Measurements from ENCODE around the gene GAS2L2.

GAS2L2 gene

DNA sequence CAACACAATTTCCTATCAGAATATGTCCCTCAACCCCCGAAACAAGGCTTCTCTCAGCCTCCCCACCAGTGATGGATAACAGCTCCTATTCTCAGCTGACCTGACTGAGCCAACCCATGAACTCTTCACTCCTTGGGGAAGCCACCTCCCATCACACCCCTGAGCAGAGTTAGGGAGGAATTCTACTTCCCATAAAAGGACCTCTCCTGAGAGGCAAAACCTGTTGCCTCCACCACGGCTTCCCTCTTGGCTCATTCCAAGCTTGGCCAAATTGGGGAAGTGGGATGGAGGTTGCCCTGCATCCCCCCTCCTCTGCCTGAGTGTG, 27.3 kb downstream of the GAS2L2 start:
- Histone ChIP-seq H2AFZ (ENCODE audit: low read depth, low read length) (no peak overlapping the region), H3K27me3 (ENCODE audit: insufficient read depth, low read length) (no peaks in the 10 kb centered on the region), H3K9me3 (ENCODE audit: low read length) (no peaks in the 10 kb centered on the region), H3K4me3 (ENCODE audit: low read length) (no peak overlapping the region), H3K4me1 (ENCODE audit: insufficient read depth, low read length) (peaks cover 4% of the 10 kb centered on the region), H3K36me3 (ENCODE audit: insufficient read depth, low read length) (peaks cover 40% of the 10 kb centered on the region)

DNA sequence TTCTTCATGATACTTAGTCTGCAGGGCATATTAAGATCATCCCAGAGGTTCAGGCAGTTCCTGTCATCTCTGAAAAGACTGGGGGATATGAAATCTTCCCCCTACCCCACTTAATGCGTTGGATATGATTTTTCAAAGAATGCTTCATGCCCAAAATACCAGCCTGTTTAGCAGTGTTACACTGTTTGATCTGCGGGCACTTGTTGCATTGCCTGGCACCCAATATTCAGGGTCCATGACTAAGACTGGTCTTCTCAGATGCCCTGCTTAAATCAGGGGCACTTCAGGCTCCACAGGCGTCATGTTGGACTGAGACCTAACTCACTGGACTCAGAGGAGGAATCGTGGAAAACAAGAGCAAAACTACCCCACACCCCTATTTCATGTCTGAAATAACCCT, 28.0 kb downstream of the GAS2L2 start:
- no peak overlapping the region for H3K4me3 ChIP-seq (ENCODE audit: low read length)
- no peak overlapping the region for H2AFZ ChIP-seq (ENCODE audit: low read depth, low read length)
- H3K4me1 ChIP-seq (ENCODE audit: insufficient read depth, low read length) = peaks cover 3% of the 10 kb centered on the region
- H3K9me3 ChIP-seq (ENCODE audit: low read length) = no peaks in the 10 kb centered on the region
- H3K27me3 ChIP-seq (ENCODE audit: insufficient read depth, low read length) = no peaks in the 10 kb centered on the region
- H3K36me3 ChIP-seq (ENCODE audit: insufficient read depth, low read length) = peaks cover 40% of the 10 kb centered on the region

DNA sequence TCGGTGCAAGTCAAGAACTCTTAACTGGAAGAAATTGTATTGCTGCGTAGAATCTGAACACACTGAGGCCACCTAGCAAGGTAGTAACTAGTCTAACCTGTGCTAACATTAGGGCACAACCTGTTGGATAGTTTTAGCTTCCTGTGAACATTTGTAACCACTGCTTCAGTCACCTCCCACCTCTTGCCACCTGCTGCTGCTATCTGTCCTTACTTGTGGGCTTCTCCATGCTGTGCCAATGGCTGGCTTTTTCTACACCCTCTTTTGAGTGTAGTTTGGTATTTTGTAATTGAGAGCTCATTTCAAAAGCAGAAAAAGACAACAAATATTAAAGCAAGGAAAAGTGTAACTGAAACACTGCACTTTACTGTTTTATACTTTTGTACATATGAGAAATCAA, 29.3 kb downstream of the GAS2L2 start:
- peaks cover 45% of the 10 kb centered on the region for H3K36me3 ChIP-seq (ENCODE audit: insufficient read depth, low read length)
- no peak overlapping the region for H3K4me3 ChIP-seq (ENCODE audit: low read length)
- H3K9me3 ChIP-seq (ENCODE audit: low read length) = no peaks in the 10 kb centered on the region
- H3K4me1 ChIP-seq (ENCODE audit: insufficient read depth, low read length) = no peaks in the 10 kb centered on the region
- no peak overlapping the region for H2AFZ ChIP-seq (ENCODE audit: low read depth, low read length)
- no peaks in the 10 kb centered on the region for H3K27me3 ChIP-seq (ENCODE audit: insufficient read depth, low read length)

DNA sequence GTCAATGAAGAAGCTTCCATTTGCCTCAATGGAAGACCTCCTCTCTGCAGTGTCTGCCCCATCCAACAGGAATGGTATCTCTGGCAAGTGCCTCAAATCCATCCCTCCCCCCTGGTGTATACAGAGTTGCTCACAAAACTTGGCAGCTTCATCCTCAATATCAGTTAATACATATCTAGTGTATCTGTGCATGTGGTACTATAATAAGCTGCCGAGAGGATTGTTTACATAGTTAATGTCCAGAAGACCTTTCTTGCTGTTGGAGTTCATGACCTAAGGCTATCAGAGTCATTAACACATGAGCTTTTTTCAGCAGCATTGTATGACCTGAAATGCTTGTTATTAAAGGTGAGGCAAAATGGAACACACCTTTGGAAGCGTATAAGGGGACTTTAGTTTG, 35.6 kb downstream of the GAS2L2 start:
- Histone ChIP-seq H2AFZ (ENCODE audit: low read depth, low read length) (no peak overlapping the region), H3K4me3 (ENCODE audit: low read length) (no peak overlapping the region), H3K36me3 (ENCODE audit: insufficient read depth, low read length) (peaks cover 21% of the 10 kb centered on the region), H3K4me1 (ENCODE audit: insufficient read depth, low read length) (peaks cover 35% of the 10 kb centered on the region), H3K9me3 (ENCODE audit: low read length) (no peaks in the 10 kb centered on the region), H3K27me3 (ENCODE audit: insufficient read depth, low read length) (no peaks in the 10 kb centered on the region)

DNA sequence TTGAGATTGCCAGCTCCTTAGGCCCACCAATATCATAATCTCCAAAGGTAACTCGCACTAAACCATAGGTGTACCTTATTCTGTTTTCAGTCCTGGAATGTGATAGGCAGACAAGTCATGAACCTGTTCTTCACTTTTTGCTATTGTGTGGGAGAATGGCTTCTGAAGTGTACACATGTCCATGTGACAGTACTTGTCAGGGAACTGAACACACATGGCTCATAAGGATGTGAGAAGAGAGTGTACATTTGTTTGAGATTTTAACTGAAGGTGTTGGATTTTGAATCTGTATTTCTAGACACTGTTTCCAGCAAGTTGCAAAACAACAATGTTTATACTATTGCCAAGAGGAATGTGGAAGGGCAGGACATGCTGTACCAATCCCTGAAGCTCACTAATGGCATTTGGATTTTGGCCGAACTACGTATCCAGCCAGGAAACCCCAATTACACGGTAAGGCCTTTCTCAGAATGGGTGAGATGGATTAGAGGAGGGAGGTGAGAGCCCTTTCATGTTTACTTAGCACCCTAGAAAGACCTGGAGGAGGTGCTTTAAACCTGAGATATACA, 36.1 kb downstream of the GAS2L2 start:
- H3K36me3 ChIP-seq (ENCODE audit: insufficient read depth, low read length) = peaks cover 21% of the 10 kb centered on the region
- H2AFZ ChIP-seq (ENCODE audit: low read depth, low read length) = no peak overlapping the region
- no peaks in the 10 kb centered on the region for H3K27me3 ChIP-seq (ENCODE audit: insufficient read depth, low read length)
- H3K4me1 ChIP-seq (ENCODE audit: insufficient read depth, low read length) = peaks cover 35% of the 10 kb centered on the region
- no peaks in the 10 kb centered on the region for H3K9me3 ChIP-seq (ENCODE audit: low read length)
- no peak overlapping the region for H3K4me3 ChIP-seq (ENCODE audit: low read length)

DNA sequence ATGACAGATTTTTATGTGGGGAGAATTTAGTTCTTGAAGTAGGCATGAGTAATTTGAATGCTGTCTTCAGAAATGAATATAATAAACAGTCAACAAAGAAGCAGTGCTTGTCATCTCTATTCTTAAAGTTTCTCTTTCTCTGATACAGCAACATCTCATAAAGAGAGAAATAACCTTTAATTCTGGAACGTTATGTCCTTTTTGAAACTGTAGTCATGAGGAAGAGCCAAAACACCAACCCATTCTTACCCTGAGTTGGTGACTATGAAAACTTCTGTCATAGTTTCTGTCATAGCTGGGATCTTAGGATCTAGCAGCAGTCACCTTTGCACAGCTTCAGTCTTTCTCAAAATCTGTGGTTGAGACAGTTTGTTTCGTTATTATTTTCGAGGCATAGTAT, 36.9 kb downstream of the GAS2L2 start:
- no peaks in the 10 kb centered on the region for H3K27me3 ChIP-seq (ENCODE audit: insufficient read depth, low read length)
- no peaks in the 10 kb centered on the region for H3K9me3 ChIP-seq (ENCODE audit: low read length)
- H3K4me1 ChIP-seq (ENCODE audit: insufficient read depth, low read length) = peaks cover 35% of the 10 kb centered on the region
- peaks cover 22% of the 10 kb centered on the region for H3K36me3 ChIP-seq (ENCODE audit: insufficient read depth, low read length)
- no peak overlapping the region for H3K4me3 ChIP-seq (ENCODE audit: low read length)
- H2AFZ ChIP-seq (ENCODE audit: low read depth, low read length) = no peak overlapping the region

DNA sequence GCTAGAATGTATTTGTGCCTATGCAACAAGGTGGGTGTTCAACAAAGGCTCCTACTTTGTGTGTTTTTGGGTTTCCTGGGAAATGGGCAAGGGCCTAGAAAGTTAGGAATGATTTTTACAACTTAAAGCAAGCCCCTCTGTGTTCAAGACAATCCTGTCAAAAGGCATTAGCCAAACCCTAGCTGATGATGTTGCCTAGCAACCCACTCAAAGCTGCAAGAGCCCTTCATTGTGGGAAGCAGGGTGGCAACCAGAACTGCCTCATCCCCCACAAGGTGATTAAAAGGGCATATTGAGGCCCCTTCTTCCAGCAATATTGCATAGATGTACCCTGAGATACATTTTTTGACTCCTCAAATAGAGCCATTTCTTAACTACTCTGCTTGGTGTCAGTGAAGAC, 37.6 kb downstream of the GAS2L2 start:
- Histone ChIP-seq H3K9me3 (ENCODE audit: low read length) (no peaks in the 10 kb centered on the region), H3K4me1 (ENCODE audit: insufficient read depth, low read length) (peaks cover 35% of the 10 kb centered on the region), H3K36me3 (ENCODE audit: insufficient read depth, low read length) (peaks cover 30% of the 10 kb centered on the region), H3K27me3 (ENCODE audit: insufficient read depth, low read length) (no peaks in the 10 kb centered on the region), H3K4me3 (ENCODE audit: low read length) (no peak overlapping the region), H2AFZ (ENCODE audit: low read depth, low read length) (no peak overlapping the region)

DNA sequence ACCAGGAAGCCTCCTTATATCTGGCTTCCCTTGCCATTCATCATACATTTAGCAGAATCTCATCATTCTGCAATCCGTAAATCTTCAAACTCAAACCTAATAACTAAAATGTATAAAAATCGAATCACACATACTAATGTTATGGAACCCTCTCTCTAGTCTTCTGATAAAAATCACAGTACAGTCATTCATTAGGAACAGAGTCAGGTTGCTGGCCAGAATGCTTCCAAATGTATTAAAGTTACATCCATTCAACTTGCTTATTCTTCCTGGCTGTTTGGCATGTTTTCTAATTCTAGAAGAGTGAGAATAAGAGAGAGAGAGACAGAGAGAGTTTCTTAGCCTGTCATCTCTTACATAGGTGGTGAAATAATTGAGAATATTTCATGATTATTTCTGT, 38.1 kb downstream of the GAS2L2 start:
- peaks cover 35% of the 10 kb centered on the region for H3K4me1 ChIP-seq (ENCODE audit: insufficient read depth, low read length)
- no peaks in the 10 kb centered on the region for H3K27me3 ChIP-seq (ENCODE audit: insufficient read depth, low read length)
- H3K4me3 ChIP-seq (ENCODE audit: low read length) = no peak overlapping the region
- no peak overlapping the region for H2AFZ ChIP-seq (ENCODE audit: low read depth, low read length)
- no peaks in the 10 kb centered on the region for H3K9me3 ChIP-seq (ENCODE audit: low read length)
- peaks cover 33% of the 10 kb centered on the region for H3K36me3 ChIP-seq (ENCODE audit: insufficient read depth, low read length)

DNA sequence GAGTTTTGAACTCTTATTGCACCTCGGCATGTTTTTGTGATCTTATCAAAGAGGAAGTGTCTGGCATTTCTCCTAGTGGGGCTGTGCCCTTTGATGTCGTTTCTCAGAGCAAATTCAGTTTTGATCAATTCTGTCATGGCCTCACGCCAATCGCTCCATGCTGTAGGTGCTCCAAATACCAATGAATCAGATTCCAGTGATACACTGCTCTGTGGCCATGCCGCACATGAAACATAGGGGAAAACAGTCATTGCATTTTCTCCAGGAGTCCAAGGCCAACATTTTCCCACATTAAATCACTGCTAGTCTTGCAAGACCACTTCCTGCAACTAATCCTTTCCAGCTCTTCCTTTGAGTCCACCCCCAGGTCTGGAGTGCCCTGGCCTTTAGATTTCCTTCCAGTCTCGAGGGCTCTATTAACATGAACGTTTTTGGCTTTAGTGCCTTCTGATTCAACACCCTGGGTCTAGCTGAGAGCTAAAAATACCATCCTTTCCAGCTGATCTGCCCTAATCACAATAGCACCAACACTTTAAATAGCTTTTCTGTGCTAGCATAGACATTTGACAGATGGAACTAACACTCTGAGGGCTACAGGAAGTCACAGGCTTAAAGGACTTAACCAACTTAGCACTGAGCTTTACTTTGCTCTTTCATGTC, 39.8 kb downstream of the GAS2L2 start:
- H3K36me3 ChIP-seq (ENCODE audit: insufficient read depth, low read length) = peaks cover 41% of the 10 kb centered on the region
- no peaks in the 10 kb centered on the region for H3K27me3 ChIP-seq (ENCODE audit: insufficient read depth, low read length)
- H3K4me1 ChIP-seq (ENCODE audit: insufficient read depth, low read length) = peaks cover 35% of the 10 kb centered on the region
- no peak overlapping the region for H2AFZ ChIP-seq (ENCODE audit: low read depth, low read length)
- H3K9me3 ChIP-seq (ENCODE audit: low read length) = no peaks in the 10 kb centered on the region
- no peak overlapping the region for H3K4me3 ChIP-seq (ENCODE audit: low read length)

DNA sequence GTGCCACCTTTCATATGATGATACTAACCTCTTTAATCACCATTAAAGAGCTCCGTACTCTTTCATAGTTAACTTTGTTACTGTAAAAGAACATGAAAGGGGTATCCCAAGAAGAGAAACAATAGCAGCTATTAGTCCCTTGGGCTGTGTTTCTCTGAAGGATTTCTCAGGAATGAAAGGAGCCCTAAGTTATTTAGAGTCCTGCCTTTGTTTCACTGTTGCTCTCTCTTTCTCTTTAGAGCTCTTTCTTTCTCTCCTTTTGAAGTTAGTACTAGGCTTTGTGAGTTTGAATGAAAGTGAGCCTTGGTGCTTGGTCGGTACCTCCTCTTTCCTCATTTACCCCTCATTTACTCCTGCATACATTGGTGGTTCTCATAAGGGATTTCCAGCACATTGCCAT, 42.1 kb downstream of the GAS2L2 start:
- Histone ChIP-seq H3K36me3 (ENCODE audit: insufficient read depth, low read length) (peaks cover 29% of the 10 kb centered on the region), H3K4me1 (ENCODE audit: insufficient read depth, low read length) (peaks cover 32% of the 10 kb centered on the region)

DNA sequence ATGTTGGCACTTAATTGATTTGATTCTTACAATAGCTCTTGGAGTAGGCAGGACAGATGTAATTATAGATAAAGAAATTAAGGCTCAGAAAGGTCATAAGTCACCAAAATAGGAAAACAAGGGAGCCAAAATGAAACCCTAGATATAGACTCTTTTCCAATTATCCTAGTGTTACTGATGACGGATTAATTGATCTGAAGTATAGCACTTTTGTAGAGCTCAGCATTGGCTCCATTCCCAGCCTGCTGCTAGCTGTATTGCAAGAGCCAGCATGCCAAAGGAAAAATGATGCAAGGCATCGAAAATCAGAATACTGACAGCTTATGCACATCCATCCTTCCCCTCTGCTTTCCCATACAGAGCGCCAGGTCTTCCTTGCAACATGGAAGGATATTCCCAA, 43.2 kb downstream of the GAS2L2 start:
- Histone ChIP-seq H3K9me3 (ENCODE audit: low read length) (no peaks in the 10 kb centered on the region), H3K36me3 (ENCODE audit: insufficient read depth, low read length) (peaks cover 29% of the 10 kb centered on the region), H3K4me1 (ENCODE audit: insufficient read depth, low read length) (peaks cover 21% of the 10 kb centered on the region), H2AFZ (ENCODE audit: low read depth, low read length) (no peak overlapping the region), H3K4me3 (ENCODE audit: low read length) (no peak overlapping the region), H3K27me3 (ENCODE audit: insufficient read depth, low read length) (no peaks in the 10 kb centered on the region)

More for the DNA sequence above, 42.1 kb downstream of the GAS2L2 start:
- no peak overlapping the region for H2AFZ ChIP-seq (ENCODE audit: low read depth, low read length)
- H3K9me3 ChIP-seq (ENCODE audit: low read length) = no peaks in the 10 kb centered on the region
- H3K4me3 ChIP-seq (ENCODE audit: low read length) = no peak overlapping the region
- no peaks in the 10 kb centered on the region for H3K27me3 ChIP-seq (ENCODE audit: insufficient read depth, low read length)

DNA sequence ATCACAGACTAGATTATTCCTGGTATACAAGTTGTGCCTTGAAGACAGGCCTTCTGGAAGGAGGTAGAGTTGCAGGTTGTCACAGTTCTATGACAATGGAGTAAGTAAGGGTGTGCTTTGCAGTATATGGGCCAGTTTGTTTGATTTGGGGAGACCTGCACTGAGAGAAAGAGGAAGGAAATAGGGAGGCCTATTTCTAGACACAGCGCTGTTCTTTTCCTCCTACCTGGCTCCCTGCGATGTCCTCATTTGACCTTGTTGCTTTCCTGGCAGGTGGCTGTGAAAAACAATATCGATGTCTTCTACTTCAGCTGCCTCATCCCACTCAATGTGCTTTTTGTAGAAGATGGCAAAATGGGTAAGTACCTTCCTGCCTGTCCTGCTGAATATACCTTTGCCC, 44.1 kb downstream of the GAS2L2 start:
- H3K4me1 ChIP-seq (ENCODE audit: insufficient read depth, low read length) = peaks cover 12% of the 10 kb centered on the region
- no peak overlapping the region for H2AFZ ChIP-seq (ENCODE audit: low read depth, low read length)
- H3K27me3 ChIP-seq (ENCODE audit: insufficient read depth, low read length) = no peaks in the 10 kb centered on the region
- no peak overlapping the region for H3K4me3 ChIP-seq (ENCODE audit: low read length)
- H3K9me3 ChIP-seq (ENCODE audit: low read length) = no peaks in the 10 kb centered on the region
- H3K36me3 ChIP-seq (ENCODE audit: insufficient read depth, low read length) = peaks cover 29% of the 10 kb centered on the region

DNA sequence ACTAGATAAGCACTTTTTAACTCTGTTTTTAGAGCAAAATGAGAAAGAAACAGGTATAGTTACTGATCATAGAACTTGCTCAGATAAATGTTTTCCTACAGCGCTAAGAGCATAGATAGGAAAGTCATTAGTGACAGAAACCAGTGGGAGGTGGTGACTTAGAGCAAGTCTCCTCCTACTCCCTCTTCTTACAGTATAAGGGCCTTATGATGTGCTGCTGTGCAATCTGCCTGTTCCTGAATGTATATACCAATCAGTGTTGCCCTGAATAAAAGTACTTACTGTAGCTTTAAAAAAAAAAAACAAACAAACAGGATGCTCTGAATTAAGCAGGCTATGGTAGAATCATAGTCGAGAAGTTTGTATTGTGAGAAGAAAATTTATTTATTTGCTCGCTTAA, 44.9 kb downstream of the GAS2L2 start:
- Histone ChIP-seq H3K4me3 (ENCODE audit: low read length) (no peak overlapping the region), H3K4me1 (ENCODE audit: insufficient read depth, low read length) (peaks cover 4% of the 10 kb centered on the region), H3K27me3 (ENCODE audit: insufficient read depth, low read length) (no peaks in the 10 kb centered on the region), H3K36me3 (ENCODE audit: insufficient read depth, low read length) (peaks cover 29% of the 10 kb centered on the region), H3K9me3 (ENCODE audit: low read length) (no peaks in the 10 kb centered on the region), H2AFZ (ENCODE audit: low read depth, low read length) (no peak overlapping the region)

DNA sequence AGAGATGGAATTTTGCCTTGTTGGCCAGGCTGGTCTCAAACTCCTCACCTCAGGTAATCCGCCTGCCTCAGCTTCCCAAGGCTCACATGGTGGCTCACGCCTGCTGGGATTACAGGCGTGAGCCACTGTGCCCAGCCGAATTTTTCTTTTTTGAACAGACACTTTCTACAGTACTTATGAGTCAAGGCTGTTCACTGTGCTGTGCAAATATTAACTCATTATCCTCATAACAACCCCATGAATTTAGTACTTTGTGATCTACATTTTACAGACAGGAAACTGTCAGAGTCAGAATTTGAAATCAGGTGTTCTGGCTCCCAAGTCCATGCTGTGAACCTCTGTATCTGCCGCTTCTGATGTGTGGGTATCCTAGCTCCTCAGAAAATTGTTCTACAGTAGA, 47.3 kb downstream of the GAS2L2 start:
- Histone ChIP-seq H3K4me3 (ENCODE audit: low read length) (no peak overlapping the region), H3K4me1 (ENCODE audit: insufficient read depth, low read length) (no peaks in the 10 kb centered on the region), H2AFZ (ENCODE audit: low read depth, low read length) (no peak overlapping the region), H3K9me3 (ENCODE audit: low read length) (no peaks in the 10 kb centered on the region), H3K27me3 (ENCODE audit: insufficient read depth, low read length) (no peaks in the 10 kb centered on the region), H3K36me3 (ENCODE audit: insufficient read depth, low read length) (peaks cover 22% of the 10 kb centered on the region)

Measured in neuron (in vitro differentiated cells).